ENCODE measurements around the gene TSNAXIP1. TPM values are rescaled to one million over a fixed set of nuclear protein-coding genes. Genes with fewer than 3 reads are reported as not detected.

Gene TSNAXIP1
- total and polyA plus RNA-seq, 2 experiments from 2014 or later: 0.97 to 2.4 TPM

- Histone ChIP-seq H2AFZ (no peak overlapping the region), H3K9me2 (ENCODE audit: insufficient read depth) (no peaks in the 10 kb centered on the region), H3K79me2 (replicated peaks; ENCODE audit: insufficient read depth) (no peaks in the 10 kb centered on the region), H4K20me1 (replicated peaks; ENCODE audit: insufficient read depth) (peaks cover 5% of the 10 kb centered on the region; the same call in 1 of the 2 replicates), H3K27me3 (ENCODE audit: insufficient read depth) (no peaks in the 10 kb centered on the region), H3K4me1 (ENCODE audit: insufficient read depth) (no peaks in the 10 kb centered on the region), H3K27ac (ENCODE audit: low read depth) (no peak overlapping the region), H3K4me3 (no peak overlapping the region), H3K36me3 (ENCODE audit: insufficient read depth) (no peaks in the 10 kb centered on the region), H3K4me2 (no peak overlapping the region), H3F3A (replicated peaks; ENCODE audit: low read depth) (no peaks in the 10 kb centered on the region)
- ATAC-seq: no peak
- Mint-ChIP-seq H3K4me1 (no peaks in the 10 kb centered on the region), H3K27me3 (ENCODE audit: insufficient read depth, low read depth, poor library complexity) (no peaks in the 10 kb centered on the region), H3K4me3 (no peak overlapping the region), H3K9me3 (no peaks in the 10 kb centered on the region), H3K36me3 (ENCODE audit: low read depth) (no peaks in the 10 kb centered on the region), H3K27ac (no peak overlapping the region)
- TF ChIP-seq EZH2 (IDR thresholded peaks at IDR 0.05; ENCODE audit: low read depth, unreplicated experiment) (no peak), POLR2AphosphoS5 (IDR thresholded peaks at IDR 0.05; ENCODE audit: low read depth) (no peak), EZH2phosphoT487 (IDR thresholded peaks at IDR 0.05; ENCODE audit: unreplicated experiment) (no peak), STAT1 (IDR thresholded peaks at IDR 0.05; ENCODE audit: unreplicated experiment) (no peak), CREB1 (CRISPR knock-in tag; IDR thresholded peaks at IDR 0.05; ENCODE audit: low read depth) (no peak), ZNF114 (CRISPR knock-in tag; IDR thresholded peaks at IDR 0.05) (no peak), ZNF331 (CRISPR knock-in tag; IDR thresholded peaks at IDR 0.05; ENCODE audit: low read depth) (no peak), JUNB (IDR thresholded peaks at IDR 0.05; ENCODE audit: unreplicated experiment) (no peak), ETS1 (IDR thresholded peaks at IDR 0.05) (no peak), ZNF462 (CRISPR knock-in tag; IDR thresholded peaks at IDR 0.05) (no peak), CTCF (conservative IDR thresholded peaks at IDR 0.05; ENCODE audit: low read depth in 2 of 2) (no peak), NANOG (IDR thresholded peaks at IDR 0.05; ENCODE audit: borderline replicate concordance) (no peak)
- no peak for DNase-seq (ENCODE audit: low spot score)
These were observed 43.6 kb upstream of the TSNAXIP1 start for GRCh38 chr16:67763066-67763465.

Data from GM23338 (cell line).